K562 (cell line): ENCODE results near the gene LPCAT2.

Source experiments
- CTCF ChIP-seq, 3 experiments: IDR thresholded peaks in 2 of 3; conservative IDR thresholded peaks in 1 of 3; 2 replicates each; pipeline ENCODE4 v1.5.1; 2011 to 2012; ENCODE audit warnings: low read length in 3 of 3, mild to moderate bottlenecking in 3 of 3, control low read depth in 2 of 3, improper control_type of control experiment in 1 of 3, inconsistent platforms in 1 of 3, low read depth in 1 of 3, mixed read lengths in 1 of 3, moderate library complexity in 1 of 3; ENCODE audit not compliant: insufficient read depth in 2 of 3
- E2F4 ChIP-seq: sonication (generic); formaldehyde crosslinking; IDR thresholded peaks from 2 replicates; pipeline ENCODE4 v1.8.0; 2022; ENCODE audit warnings: mild to moderate bottlenecking, low read depth, missing genetic modification reagents
- EP300 ChIP-seq: IDR thresholded peaks from 2 replicates; pipeline ENCODE4 v1.6.1; 2012; ENCODE audit warnings: low read length, improper control_type of control experiment
- FOXK2 ChIP-seq, 2 experiments: fragments of 450-650 bp; IDR thresholded peaks in 1 of 2; conservative IDR thresholded peaks in 1 of 2; 2 replicates each; pipeline ENCODE4 v1.6.1; 2016; ENCODE audit warnings: low read depth in 2 of 2, mild to moderate bottlenecking in 1 of 2
- GATAD2A ChIP-seq: fragments of 450-650 bp; IDR thresholded peaks from 2 replicates; pipeline ENCODE4 v1.6.1; 2017
- KDM5B ChIP-seq: fragments of 200-600 bp; sonication (generic); IDR thresholded peaks from 2 replicates; pipeline ENCODE4 v1.6.1; 2012; ENCODE audit warnings: low read depth, mild to moderate bottlenecking, moderate library complexity, low read length, control low read depth, inconsistent platforms; ENCODE audit not compliant: insufficient replicate concordance
- SMAD3 ChIP-seq: fragments of 450-650 bp; formaldehyde crosslinking; conservative IDR thresholded peaks from 2 replicates; pipeline ENCODE4 v1.4.0; 2020; ENCODE audit warnings: mild to moderate bottlenecking
- ZNF277 ChIP-seq: fragments of 250-450 bp; sonication (Bioruptor Pico); IDR thresholded peaks from 2 replicates; pipeline ENCODE4 v1.8.0; 2022; ENCODE audit warnings: inconsistent platforms, mild to moderate bottlenecking, moderate library complexity, borderline replicate concordance
- ZNF695 ChIP-seq: fragments of 450-650 bp; formaldehyde crosslinking; IDR thresholded peaks from 2 replicates; pipeline ENCODE4 v1.4.0; 2020; ENCODE audit warnings: mild to moderate bottlenecking, moderate library complexity

GRCh38 chr16:55634193-55634592 lies 125.3 kb downstream of the LPCAT2 start:
- TF ChIP-seq KDM5B (no peak), CTCF (IDR thresholded peaks at IDR 0.05 in 2 of 3, conservative IDR thresholded peaks at IDR 0.05 in 1 of 3; ENCODE audit: insufficient read depth in 2 of 3, low read depth in 1 of 3, low read length in 3 of 3) (no peak), ZNF695 (no peak), SMAD3 (no peak), GATAD2A (no peak), ZNF277 (CRISPR knock-in tag) (no peak), E2F4 (CRISPR knock-in tag) (no peak), FOXK2 (conservative IDR thresholded peaks at IDR 0.05 in 1 of 2, IDR thresholded peaks at IDR 0.05 in 1 of 2; ENCODE audit: low read depth in 2 of 2) (no peak), EP300 (no peak)
